CD14-positive monocyte (primary cell): ENCODE data around the gene LRP8. TPM values are rescaled to one million over a fixed set of nuclear protein-coding genes. Genes with fewer than 3 reads are reported as not detected.

Source experiments
- DNase-seq, 3 donors: peaks; one replicate each; pipeline ENCODE4 v3.0.0-alpha.2; 2011 to 2022
- H2AFZ ChIP-seq: 2 replicates; pipeline ENCODE4 v1.6.0; 2012; ENCODE audit warnings: mild to moderate bottlenecking, low read depth, low read length, inconsistent platforms; ENCODE audit not compliant: insufficient read depth, poor library complexity, severe bottlenecking
- H3K27ac ChIP-seq, 2 donors: 1 replicate in 1 of 2; 2 replicates in 1 of 2; pipeline ENCODE4 v1.5.1; 2012 to 2013; ENCODE audit warnings: low read length in 2 of 2, control low read depth in 1 of 2, inconsistent platforms in 1 of 2, low read depth in 1 of 2, mild to moderate bottlenecking in 1 of 2
- H3K27me3 ChIP-seq, 2 donors: one replicate each; pipeline versions ENCODE4 v1.6.0 to v1.6.1; 2011 to 2013; ENCODE audit warnings: low read length in 2 of 2; ENCODE audit not compliant: control insufficient read depth in 2 of 2, insufficient read depth in 2 of 2
- H3K36me3 ChIP-seq, 2 donors: replicated peaks in 1 of 2; 1 replicate in 1 of 2; 2 replicates in 1 of 2; pipeline versions ENCODE4 v1.5.1 to v1.6.1; 2012 to 2013; ENCODE audit warnings: low read length in 2 of 2, control low read depth in 1 of 2, inconsistent platforms in 1 of 2, mild to moderate bottlenecking in 1 of 2; ENCODE audit not compliant: insufficient read depth in 2 of 2, control insufficient read depth in 1 of 2
- H3K4me1 ChIP-seq, 2 donors: 1 replicate in 1 of 2; 2 replicates in 1 of 2; pipeline versions ENCODE4 v1.5.1 to v1.6.1; 2012 to 2013; ENCODE audit warnings: low read length in 2 of 2, control low read depth in 1 of 2, inconsistent platforms in 1 of 2, mild to moderate bottlenecking in 1 of 2, moderate library complexity in 1 of 2; ENCODE audit not compliant: insufficient read depth in 2 of 2, control insufficient read depth in 1 of 2
- H3K4me2 ChIP-seq: replicated peaks from 2 replicates; pipeline ENCODE3; 2012; ENCODE audit warnings: low read length, moderate library complexity, mild to moderate bottlenecking; ENCODE audit not compliant: poor library complexity, severe bottlenecking; ENCODE audit errors: extremely low read depth
- H3K4me3 ChIP-seq, 3 experiments: fragments of 200-600 bp in 1 of 3; sonication (generic) in 1 of 3; replicated peaks in 1 of 3; 1 replicate in 2 of 3; 2 replicates in 1 of 3; pipeline ENCODE4 v1.5.1; 2011 to 2013; ENCODE audit warnings: low read length in 3 of 3, mild to moderate bottlenecking in 3 of 3, control low read depth in 2 of 3, low read depth in 2 of 3, inconsistent platforms in 1 of 3, moderate library complexity in 1 of 3
- H3K79me2 ChIP-seq: 2 replicates; pipeline ENCODE4 v1.6.0; 2012; ENCODE audit warnings: mild to moderate bottlenecking, control low read depth, inconsistent platforms, low read length, moderate library complexity; ENCODE audit not compliant: insufficient read depth
- H3K9ac ChIP-seq: 2 replicates; pipeline ENCODE4 v1.6.0; 2017; ENCODE audit warnings: low read length, mild to moderate bottlenecking; ENCODE audit not compliant: insufficient read depth, poor library complexity, severe bottlenecking
- H3K9me3 ChIP-seq, 2 donors: replicated peaks in 1 of 2; 1 replicate in 1 of 2; 2 replicates in 1 of 2; pipeline versions ENCODE4 v1.5.1 to v1.6.1; 2012 to 2013; ENCODE audit warnings: low read length in 2 of 2, control low read depth in 1 of 2; ENCODE audit not compliant: control insufficient read depth in 1 of 2, insufficient read depth in 1 of 2
- H4K20me1 ChIP-seq: 2 replicates; pipeline ENCODE4 v1.6.0; 2012; ENCODE audit warnings: mild to moderate bottlenecking, low read length, control low read depth, moderate library complexity; ENCODE audit not compliant: insufficient read depth
- H3K27ac Mint-ChIP-seq, 7 donors: one replicate each; pipeline ENCODE4 v1.8.0; 2020; ENCODE audit warnings: mild to moderate bottlenecking in 7 of 7, mixed read lengths in 7 of 7, moderate library complexity in 6 of 7, inconsistent platforms in 2 of 7
- H3K27me3 Mint-ChIP-seq, 3 donors: one replicate each; pipeline ENCODE4 v1.8.0; 2021 to 2022; ENCODE audit warnings: low read depth in 3 of 3, mild to moderate bottlenecking in 3 of 3, mixed read lengths in 3 of 3, moderate library complexity in 3 of 3, inconsistent platforms in 1 of 3
- H3K36me3 Mint-ChIP-seq, 2 donors: one replicate each; pipeline ENCODE4 v1.8.0; 2020; ENCODE audit warnings: mixed read lengths in 2 of 2, inconsistent platforms in 1 of 2, mild to moderate bottlenecking in 1 of 2
- H3K4me1 Mint-ChIP-seq: one replicate; pipeline ENCODE4 v1.8.0; 2020; ENCODE audit warnings: mild to moderate bottlenecking, mixed read lengths
- H3K4me3 Mint-ChIP-seq, 2 donors: one replicate each; pipeline ENCODE4 v1.8.0; 2020; ENCODE audit warnings: mild to moderate bottlenecking in 2 of 2, mixed read lengths in 2 of 2, moderate library complexity in 1 of 2
- H3K9me3 Mint-ChIP-seq, 7 donors: one replicate each; pipeline ENCODE4 v1.8.0; 2020 to 2022; ENCODE audit warnings: mixed read lengths in 7 of 7, mild to moderate bottlenecking in 6 of 7, moderate library complexity in 6 of 7, inconsistent platforms in 2 of 7
- WGBS: methylation state at CpG from one replicate; pipeline ENCODE4 v1.1.5; 2013; ENCODE audit warnings: missing lambda C conversion rate; ENCODE audit not compliant: insufficient coverage; 5-methylcytosine and 5-hydroxymethylcytosine counted together
- intact Hi-C, 2 donors: fragments of 100-400 bp; cut with micrococcal nuclease; formaldehyde crosslinking; loops; one replicate each; pipeline versions ENCODE4 v1.15.0 to v1.15.1; 2023
- polyA plus RNA-seq, 3 donors: library from polyadenylated mRNA; depleted of rRNA in 1 of 3; unstranded in 2 of 3; stranded (reverse) in 1 of 3; fragments of 300-500 nt in 2 of 3; fragments of >200 nt in 1 of 3; fragmentation: Illumina TruSeq in 2 of 3; gene quantifications; 1 replicate in 2 of 3; 2 replicates in 1 of 3; pipeline ENCODE4 v1.2.3, GENCODE V29; 2012 to 2021
- TF ChIP-seq, protein P1 (sequence below): fragments of 200-600 bp; IDR thresholded peaks from one replicate; pipeline ENCODE4 v1.8.0; 2022; ENCODE audit warnings: antibody characterized with exemption, mild to moderate bottlenecking

LRP8 gene
- polyA plus RNA-seq, 3 donors: 0.76 to 11.3 (median 0.95) TPM

- Mint-ChIP-seq H3K36me3 (peaks cover 33 to 54% of the 10 kb centered on the region in 2 donors), H3K4me3 (no peak overlapping the region), H3K9me3 (no peaks in the 10 kb centered on the region), H3K27me3 (peaks cover 0 to 2% (median 2%) of the 10 kb centered on the region in 3 donors), H3K4me1 (peaks cover 11% of the 10 kb centered on the region), H3K27ac (peak overlapping the region in 4 of 7 donors; percentile 8 to 63 (median 30))
- Histone ChIP-seq H2AFZ (no peak overlapping the region), H3K4me3 (no peak overlapping the region), H3K9me3 (no peaks in the 10 kb centered on the region), H3K9ac (no peak overlapping the region), H3K27ac (no peak overlapping the region), H3K4me1 (no peaks in the 10 kb centered on the region), H3K79me2 (no peaks in the 10 kb centered on the region), H4K20me1 (no peaks in the 10 kb centered on the region), H3K36me3 (peaks cover 30 to 82% of the 10 kb centered on the region in 2 donors), H3K4me2 (no peak overlapping the region), H3K27me3 (no peaks in the 10 kb centered on the region)
- WGBS: no CpG with 5 or more reads among the region's 4 CpGs
- TF ChIP-seq, protein P1, sequence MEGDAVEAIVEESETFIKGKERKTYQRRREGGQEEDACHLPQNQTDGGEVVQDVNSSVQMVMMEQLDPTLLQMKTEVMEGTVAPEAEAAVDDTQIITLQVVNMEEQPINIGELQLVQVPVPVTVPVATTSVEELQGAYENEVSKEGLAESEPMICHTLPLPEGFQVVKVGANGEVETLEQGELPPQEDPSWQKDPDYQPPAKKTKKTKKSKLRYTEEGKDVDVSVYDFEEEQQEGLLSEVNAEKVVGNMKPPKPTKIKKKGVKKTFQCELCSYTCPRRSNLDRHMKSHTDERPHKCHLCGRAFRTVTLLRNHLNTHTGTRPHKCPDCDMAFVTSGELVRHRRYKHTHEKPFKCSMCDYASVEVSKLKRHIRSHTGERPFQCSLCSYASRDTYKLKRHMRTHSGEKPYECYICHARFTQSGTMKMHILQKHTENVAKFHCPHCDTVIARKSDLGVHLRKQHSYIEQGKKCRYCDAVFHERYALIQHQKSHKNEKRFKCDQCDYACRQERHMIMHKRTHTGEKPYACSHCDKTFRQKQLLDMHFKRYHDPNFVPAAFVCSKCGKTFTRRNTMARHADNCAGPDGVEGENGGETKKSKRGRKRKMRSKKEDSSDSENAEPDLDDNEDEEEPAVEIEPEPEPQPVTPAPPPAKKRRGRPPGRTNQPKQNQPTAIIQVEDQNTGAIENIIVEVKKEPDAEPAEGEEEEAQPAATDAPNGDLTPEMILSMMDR: no peak
- intact Hi-C loops: no loop called here
- DNase-seq: no peak
These were observed 40.9 kb downstream of the LRP8 start for GRCh38 chr1:53286955-53287354.

GRCh38 chr1:53285969-53286760 is 41.7 kb downstream of the LRP8 start:
- Histone ChIP-seq H3K4me2 (no peak overlapping the region), H3K79me2 (no peaks in the 10 kb centered on the region), H3K4me3 (no peak overlapping the region), H3K36me3 (peaks cover 30 to 82% of the 10 kb centered on the region in 2 donors), H4K20me1 (no peaks in the 10 kb centered on the region), H2AFZ (no peak overlapping the region), H3K27ac (no peak overlapping the region), H3K4me1 (no peaks in the 10 kb centered on the region), H3K9ac (no peak overlapping the region), H3K9me3 (no peaks in the 10 kb centered on the region), H3K27me3 (no peaks in the 10 kb centered on the region)
- peaks cover 37 to 61% of the 10 kb centered on the region in 2 donors for H3K36me3 Mint-ChIP-seq
- no peak overlapping the region for H3K4me3 Mint-ChIP-seq
- H3K4me1 Mint-ChIP-seq: peaks cover 11% of the 10 kb centered on the region
- intact Hi-C loops: no loop called here
- no peaks in the 10 kb centered on the region for H3K9me3 Mint-ChIP-seq
- TF ChIP-seq, protein P1: no peak
- no peak for DNase-seq
- WGBS: 45% methylated on average over 5 of the region's 8 CpGs
- no peak overlapping the region for H3K27ac Mint-ChIP-seq
- peaks cover 0 to 2% (median 0%) of the 10 kb centered on the region in 3 donors for H3K27me3 Mint-ChIP-seq
